ENCODE measurements around the gene FZD4.
"Not testable (repeated sequence)": the region's sequence is repeated elsewhere in the genome, so short reads cannot be mapped to it uniquely, and the experiment has no call there.

The FZD4 gene

DNA sequence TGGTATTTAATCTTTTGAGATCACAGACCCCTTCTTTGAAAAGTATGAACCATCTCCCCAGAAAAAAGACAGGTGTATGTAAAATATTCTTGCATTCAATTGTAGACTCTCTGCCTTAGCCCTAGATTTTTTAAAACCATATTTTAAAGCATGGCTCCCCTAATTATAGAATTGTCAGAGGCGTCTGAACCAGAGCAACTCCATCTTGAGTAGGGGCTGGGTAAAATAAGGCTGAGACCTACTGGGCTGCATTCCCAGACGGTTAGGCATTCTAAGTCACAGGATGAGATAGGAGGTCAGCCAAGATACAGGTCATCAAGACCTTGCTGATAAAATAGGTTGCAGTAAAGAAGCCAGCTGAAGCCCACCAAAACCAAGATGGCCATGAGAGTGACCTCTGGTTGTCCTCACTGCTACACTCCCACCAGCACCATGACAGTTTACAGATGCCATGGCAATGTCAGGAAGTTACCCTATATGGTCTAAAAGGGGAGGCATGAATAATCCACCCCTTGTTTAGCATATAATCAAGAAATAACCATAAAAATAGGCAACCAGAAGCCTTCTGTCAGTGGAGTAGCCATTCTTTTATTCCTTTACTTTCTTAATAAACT is 17.9 kb downstream of the FZD4 start:
- not testable (repeated sequence) for DNase-seq

DNA sequence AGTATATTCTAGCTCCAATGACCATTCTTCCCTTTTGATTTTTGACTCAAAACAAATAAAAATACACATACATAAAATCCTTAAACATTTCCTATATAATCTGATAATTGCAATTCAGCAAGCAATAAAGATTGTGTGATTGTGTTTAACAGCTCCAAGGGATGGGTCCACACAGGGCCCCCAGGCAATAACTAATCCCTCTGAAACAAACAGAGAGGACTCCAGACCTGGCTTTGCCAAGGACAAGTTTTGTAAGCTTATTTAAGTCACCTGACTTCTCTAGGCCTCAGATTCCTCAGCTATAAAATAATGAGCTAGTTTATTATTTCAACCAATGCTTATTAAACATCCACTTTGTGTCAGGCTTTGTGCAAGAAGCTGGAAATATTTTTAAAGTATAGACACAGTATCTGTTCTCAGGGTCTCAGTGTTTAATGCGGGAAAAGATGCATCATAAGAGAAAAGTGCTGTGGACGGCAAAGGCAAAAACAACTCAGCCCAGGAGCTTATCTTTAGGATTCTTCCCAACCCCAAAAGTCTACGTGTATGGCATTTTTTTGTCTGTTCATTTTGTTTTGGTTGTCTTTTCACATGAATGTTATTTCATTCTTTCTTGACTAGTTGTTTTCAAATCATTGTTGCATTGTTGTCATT is 20.1 kb downstream of the FZD4 start:
- DNase-seq: no peak

DNA sequence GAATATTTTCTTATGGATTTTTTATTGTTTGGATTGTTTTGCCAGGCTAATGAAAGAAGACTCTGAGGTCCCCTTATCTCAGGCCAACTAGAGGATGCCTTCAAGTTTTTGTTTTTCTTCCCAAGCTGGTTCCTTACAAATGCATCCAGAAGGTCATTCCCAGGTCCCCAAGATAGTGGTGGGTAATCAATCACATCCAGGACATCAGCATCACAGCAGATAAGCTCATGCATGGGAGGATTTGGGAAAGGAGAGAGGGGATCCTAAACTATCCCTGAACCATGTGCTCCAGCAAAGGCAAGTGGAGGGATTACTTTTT is 20.7 kb downstream of the FZD4 start:
- DNase-seq: no peak

DNA sequence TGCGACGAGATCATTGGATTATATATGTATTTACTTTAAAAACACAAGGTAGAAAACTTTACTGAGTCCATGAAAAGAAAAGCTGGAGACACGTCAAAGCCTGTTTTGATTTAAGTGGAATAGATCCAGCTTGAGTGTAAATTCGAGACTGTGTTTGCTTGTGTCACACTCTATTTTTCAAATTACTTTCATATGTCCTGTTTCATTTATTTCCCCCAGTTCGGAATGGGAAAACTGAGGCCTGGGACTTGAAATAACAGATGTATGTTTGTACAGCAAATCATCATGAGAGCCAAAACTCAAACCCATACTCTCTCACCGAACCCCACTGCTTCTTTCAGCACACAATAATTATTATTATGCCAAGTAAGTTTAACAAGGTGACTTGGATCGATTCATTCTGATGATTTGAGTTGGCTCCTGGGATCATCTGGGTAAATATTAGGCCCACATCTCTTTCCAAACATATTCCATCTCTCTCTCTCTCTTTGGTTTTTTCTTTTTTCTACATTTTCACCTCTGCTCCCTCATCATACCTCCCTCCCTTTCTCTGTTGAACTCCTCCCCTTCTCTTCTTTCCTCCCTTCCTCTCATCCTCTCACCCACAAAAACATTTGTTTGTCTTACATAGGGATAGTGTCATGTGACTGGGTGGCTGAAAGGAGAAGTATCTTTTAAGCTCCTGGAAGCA is 21.2 kb downstream of the FZD4 start:
- DNase-seq: no peak

DNA sequence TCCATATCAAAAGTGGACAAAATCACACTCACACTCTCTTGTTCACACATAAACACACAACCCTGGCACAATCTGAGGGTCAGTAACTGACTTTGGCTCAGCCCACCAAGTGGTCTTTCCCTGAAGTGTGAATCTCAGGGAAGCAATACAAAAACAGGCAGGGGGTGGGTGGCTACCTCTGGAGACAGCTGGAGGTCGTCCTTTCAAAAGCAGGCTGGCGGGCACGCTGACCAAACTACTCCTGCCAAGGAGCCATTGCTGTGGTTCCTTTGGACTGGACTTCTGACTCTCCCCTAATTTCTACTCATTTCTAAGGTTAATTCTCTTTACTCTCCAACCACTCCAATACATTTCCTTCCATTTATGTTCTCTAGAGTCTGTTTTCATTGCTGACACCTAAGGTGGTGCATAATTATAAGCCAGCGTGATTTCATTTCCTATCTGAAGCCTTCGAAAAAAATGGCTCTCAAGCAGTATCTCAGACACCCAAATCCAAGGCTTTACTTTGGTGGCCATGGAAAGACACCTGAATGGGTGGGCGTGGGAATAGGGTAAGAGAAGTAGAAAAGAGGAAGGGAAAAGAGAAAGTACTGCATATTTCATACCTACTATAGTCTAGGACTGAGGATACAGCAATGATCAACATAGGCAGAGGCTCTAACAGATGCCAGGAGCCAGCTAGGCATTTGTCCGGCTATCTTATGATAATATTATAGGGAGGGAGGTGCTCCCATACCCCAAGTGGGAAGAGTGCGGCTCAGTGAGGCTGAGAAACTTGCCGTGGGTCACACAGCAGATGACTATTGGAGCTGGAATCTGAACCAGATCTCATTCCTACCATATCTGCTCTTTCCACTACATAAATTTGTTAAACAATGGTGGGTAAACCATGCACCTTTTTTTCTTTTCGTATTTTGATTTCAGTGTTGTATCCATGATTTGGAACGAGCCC is 22.0 kb downstream of the FZD4 start:
- no peak for DNase-seq

DNA sequence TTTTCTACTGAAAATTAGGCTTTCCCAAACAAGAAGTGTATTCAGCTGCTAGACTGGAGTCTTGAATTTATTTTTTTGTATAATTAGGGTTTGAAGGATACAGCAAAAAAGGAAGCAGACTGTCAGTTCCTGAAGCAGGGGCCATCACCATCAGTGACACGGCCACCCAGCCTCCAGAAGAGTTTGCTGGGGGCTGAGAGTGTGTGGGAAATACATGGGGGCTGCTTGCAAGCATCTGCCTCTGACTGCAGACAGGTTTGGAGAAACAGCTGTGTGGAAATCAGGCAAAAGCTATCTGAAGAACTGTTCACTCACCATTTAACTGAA is 23.0 kb downstream of the FZD4 start:
- no peak for DNase-seq

DNA sequence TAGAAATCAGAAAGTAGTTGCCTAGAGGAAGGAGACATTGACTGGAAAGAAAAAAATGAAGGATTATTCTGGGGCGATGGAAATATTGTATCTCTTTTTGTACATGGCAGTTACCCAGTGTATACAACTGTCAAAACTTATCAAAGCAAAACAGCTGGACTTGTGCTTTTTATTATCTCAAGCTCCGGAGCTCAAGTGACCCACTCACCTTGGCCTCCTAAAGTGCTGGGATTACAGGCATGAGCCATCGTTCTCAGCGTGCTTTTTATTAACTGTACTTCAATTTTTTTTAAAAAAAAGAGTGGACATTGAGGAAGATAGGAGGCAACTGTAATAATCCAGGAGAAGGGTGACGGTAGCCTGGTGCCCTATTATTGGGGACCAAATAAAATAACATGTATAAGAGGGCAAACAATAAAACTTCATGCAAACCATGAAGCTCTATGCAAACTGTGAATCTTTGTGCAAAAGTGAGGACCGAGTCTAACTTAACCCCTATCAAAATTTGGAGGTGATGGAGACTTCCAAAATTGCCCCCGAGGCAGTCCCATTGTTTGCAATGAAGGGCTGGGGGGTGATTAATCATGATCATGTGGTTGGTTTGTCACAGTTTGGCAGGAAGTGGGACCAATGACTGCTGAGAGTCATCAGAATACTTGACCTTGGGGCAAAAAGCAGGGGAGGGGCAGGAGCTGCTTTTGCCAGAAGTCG is 23.5 kb downstream of the FZD4 start:
- no peak for DNase-seq

DNA sequence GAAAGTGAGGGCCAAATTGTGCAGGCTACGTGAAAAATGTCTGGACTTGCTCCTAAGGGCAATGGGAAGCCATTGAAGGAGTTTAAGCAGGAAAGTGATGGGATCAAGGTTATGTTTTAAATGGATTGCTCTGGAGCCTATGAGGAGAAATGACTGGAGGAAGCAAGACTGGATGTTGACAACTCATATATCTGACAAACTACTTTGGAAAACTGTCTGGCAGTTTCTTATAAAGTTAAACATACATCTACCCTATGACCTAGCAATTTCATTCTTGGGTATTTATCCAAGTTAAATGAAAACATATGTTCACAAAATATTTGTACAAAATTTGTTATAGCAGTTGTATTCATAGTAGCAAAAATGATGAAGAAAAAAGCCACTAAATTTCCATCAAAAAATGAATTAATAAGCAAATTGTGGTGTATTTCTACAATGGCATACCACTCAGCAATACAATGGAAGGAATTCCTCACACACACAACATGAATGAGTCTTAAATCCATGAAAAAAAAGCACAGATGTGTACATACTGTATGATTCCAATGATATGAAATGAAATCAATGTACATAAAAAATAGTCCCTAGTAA is 24.1 kb downstream of the FZD4 start:
- no peak for DNase-seq

DNA sequence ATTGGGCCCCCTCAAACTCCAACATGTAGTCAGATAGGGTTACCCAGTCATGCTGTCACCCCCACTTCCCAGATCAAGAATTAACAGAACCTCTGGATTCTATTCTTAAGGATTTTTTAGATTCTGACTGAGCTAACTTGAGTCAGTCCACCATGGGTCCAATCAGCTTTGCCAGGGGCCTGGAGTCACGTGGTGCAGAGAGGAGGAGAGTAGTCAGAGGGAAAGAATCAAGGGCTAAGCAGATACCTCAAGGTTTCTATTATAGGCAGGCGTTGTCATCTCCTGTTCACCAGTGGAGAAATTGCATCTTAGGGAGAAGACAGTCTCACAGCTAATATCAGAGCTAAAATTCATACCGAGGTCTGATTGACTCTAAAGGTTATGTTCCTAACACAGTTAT is 28.2 kb downstream of the FZD4 start:
- no peak for DNase-seq

DNA sequence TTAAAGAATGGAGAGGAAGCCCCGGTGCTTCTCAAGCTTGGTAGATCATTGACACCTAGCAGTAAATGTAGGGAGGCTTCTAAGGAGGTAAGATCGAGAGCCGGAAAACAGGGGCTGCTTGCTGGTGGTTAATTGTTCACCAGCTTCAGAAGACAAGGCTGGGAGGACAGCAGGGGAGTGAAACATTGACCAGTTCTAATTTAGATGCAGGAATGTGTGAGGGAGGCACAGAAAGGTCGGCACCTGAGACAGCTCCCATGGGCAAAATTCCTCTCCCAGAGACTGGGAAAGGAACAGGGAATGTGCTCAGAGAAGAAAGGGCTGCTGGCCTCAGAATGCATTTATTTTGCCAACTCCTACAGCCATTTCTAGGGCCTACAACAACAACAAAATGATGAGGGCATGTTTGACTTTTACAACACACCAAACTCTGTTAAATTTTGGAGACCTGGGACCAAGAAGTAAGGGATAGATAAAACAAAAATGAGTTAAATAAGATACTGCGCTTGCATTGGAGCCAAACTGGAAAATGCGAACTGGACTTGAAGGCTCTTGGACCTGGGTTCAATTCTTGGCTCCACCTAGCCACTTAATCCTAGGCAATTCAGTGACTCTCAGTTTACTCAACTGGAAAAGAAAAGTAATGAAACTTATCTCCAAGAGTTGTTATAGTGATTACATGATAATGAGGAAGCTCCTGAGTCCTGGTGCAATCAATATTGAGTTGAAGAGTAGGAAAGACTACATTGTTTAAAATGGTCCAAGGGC is 31.0 kb downstream of the FZD4 start:
- no peak for DNase-seq

DNA sequence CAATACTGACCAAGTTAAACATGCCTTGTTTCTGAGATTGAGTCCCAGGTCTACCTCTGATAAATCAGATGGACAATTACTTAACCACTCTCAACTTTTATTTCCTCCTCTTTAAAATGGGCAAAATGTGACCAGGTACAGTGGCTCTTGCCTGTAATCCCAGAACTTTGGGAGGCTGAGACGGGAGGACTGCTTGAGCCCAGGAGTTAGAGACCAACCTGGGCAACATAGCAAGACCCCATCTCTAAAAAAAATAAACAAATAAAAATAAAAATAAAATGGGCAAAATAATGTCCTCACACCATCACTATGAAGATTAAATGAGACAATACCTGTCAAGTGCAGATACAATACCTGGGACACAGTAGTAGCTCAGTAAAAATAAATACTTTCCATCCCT is 33.0 kb downstream of the FZD4 start:
- no peak for DNase-seq

DNA sequence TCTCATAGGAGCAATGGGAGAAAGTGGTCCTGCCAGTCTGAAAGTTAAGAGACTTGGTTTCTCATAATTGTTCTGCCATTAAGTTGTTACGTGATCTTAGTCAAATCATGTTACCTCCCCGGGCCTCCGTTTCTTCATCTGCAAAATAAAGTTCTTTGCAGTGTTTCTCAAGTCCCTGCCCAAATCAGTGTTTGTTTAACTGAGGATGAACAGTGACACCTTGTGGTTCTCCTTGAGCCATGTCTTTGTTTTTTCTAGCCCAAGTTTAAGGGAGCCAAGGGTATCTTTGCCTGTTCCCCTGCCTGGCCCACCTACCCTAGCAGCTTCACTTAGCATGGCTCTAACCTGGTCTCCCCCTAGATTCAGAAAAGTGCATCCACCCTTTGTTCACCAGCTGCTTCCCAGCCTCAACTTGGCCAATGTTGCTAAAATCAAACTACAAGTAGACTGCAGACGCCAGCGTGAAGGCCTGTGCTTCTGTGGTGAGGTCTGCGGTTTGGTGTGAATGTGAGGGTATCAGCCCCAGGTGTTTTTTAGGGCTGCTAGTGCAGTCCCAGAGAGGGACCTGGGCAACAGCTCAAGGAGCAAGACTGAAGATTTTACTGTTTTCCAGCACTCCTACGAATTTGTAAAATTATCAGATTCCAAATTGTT is 35.5 kb downstream of the FZD4 start:
- no peak for DNase-seq

DNA sequence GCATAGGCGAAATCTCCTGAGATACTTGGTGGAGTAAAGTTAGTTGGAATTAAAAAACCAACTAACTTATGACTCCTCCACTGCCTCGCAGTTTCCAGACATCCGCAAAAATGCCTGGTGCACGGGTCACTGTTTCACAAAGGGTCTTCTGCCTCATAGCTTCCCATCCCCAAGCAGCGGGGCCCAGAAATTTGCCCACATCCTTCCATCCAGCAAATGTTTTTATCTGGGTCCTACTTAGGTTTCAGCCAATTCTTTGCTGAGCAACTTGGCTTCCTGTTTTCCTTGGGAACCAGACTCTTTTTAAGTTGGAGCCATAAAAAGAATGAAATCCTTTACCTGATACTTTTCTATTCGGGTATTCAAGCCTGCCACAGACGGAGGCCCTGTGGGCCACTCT is 36.2 kb downstream of the FZD4 start:
- no peak for DNase-seq

DNA sequence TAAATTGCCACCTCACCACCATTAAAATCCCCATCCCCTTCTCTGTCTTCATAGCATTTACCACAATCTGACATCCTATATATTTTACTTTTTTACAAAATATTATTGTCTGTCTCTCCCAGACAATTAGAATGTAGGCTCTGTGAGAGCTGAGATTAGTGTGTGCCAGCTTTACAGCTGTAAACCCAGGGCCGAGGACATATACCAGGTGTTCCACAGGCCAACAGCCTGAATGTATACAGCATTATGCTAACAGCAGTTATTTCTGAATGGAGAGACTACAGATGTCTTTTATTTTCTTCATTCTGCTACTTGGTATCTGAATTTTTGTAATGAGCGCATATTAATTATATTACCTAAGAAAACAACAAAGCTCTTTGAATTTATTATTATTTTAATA is 36.7 kb downstream of the FZD4 start:
- no peak for DNase-seq

DNA sequence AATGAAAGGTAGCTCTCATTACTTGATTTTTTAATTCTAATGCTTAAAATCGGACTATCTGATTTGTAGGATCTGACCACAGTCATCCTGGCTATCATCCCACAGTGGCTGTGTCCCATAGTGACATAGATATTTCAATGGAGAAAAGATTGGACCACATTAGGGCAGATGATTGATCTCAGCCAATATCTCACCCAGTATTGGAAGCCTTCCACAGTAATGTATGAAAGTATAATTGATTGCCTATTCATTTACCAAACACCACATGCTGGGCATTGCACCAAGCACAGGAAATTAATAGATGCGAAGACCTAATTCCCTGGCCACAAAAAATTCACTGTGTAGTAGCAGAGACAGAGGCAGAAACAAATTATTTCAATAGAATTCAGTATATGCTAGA is 37.6 kb downstream of the FZD4 start:
- no peak for DNase-seq

DNA sequence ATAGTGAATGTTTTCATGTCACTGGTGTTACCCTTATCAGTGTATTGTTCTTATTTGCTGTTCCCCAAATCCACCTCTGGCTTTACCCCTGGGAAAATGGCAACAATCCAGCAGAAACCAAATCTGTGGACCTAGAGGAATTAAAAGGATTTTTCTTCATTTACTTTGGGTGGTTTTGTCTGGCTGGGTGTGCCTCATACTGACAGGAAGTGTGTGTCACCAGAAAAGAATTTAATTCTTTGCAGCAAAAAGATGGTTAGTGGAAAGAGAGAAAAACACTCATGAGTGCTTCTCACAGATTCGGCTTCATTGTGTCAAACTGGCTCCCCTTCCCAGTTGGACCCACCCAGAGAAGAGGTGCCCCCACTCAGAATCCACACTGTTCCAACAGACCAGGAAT is 38.9 kb downstream of the FZD4 start:
- no peak for DNase-seq

DNA sequence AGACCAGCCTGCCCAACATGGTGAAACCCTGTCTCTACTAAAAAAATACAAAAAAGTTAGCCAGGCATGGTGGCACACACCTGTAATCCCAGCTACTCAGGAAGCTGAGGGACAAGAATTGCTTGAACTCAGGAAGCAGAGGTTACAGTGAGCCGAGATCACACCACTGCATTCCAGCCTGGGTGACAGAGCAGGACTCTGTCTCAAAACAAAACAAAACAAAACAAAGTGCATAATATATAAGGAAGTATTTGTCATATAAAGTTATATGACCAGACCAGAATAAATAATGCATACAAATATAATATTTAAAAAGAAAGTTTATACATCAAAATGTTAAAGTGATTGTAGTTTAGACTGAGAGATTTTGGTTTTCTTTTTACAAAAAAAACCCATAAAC is 39.3 kb downstream of the FZD4 start:
- DNase-seq: not testable (repeated sequence)

DNA sequence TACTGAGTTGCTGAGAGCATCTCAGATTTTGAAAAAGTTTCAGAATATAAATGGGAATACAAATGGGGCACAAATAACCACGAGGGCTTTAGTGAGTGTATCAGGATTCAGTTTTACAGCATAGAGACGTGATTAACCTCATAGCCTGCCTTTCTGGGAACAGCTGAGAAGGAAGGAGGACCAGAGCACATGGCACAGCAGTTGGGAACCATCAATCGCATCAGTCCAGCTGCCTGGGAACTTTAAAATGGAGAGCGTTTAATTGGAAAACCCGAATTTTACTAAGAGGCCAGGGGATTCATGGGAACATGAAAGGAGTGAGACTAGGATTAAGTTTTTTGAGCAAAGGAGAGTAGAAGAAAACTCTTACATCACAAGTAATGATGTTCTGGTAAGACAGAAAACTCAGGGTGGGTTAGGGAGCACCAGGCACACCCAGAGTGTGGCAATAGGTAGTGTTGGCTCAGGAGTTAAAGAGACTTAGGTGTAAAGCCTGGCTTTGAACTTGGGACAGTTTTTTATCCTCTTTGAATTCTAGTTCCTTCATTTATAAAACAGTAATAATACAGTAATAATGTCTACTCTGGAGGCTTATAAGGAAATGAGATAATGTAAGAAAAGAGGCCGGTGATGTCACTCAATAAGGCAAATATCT is 40.2 kb downstream of the FZD4 start:
- no peak for DNase-seq

DNA sequence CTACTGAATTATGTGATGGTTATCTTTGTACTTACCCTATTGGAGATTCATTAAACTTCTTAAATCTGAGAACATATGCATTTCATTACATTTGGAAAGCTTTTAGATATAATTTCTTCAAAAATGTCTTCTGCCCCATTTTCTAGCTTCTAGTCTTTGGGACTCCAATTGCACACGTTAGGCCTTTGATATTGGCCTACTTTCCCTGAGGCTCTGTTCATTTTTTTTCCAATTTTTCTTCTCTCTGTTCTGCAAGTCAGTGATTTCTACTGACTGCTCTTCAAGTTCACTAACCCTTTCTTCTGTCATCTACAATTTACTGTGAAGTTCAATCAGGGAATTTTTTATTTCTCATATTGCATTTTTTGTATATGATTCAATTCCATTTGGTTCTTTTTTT is 43.0 kb downstream of the FZD4 start:
- DNase-seq: no peak

DNA sequence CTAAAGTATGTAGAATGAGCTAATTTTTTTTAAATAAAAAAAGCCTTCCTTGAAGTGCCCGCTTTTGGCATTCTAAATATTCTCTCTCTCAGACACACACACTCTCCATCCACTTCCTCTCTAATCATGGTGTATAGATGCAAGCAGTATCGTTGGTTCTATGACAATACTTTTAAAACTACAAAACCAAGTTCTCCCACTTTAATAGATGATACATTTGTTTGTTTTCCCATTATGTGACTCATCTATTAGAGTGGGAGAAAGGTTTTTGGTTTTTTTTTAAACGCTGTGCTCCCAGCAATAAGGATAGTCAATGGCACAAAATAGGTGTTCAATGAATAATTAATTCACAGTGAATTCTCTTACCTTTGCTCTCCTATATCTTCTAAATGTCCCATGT is 44.6 kb downstream of the FZD4 start:
- DNase-seq: no peak

DNA sequence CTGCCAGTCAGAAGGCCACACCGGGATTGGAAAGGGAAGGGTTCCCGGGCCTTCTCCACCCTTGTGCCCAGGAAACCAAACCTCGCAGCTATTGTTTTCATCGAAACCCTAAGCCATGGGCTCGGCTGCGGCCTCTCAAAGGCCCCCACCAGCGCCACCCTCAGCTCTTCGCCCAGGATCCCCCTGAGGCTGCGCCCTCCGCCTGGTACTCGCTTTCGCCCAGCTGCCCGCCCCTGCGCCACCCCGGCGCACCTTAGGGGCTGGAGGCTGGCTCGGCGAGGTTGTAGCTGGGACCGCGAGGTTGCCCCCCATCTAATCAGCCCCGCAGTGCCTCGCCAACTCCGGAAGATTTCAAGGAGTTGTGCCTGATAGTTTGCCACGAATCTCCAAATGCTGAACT is 49.0 kb downstream of the FZD4 start:
- no peak for DNase-seq
